Activated T-helper 9 cell treated with anti-CD3 and anti-CD28 coated beads, Interleukin-2, amount 50 U/mL, for 16 hours (primary cell): ENCODE results near the gene DNLZ.
A peak's percentile ranks its signal among the peaks of the same experiment; 100 is the strongest.
"Not testable (repeated sequence)": the region's sequence is repeated elsewhere in the genome, so short reads cannot be mapped to it uniquely, and the experiment has no call there.

Source experiments
- DNase-seq: peaks from one replicate; pipeline ENCODE4 v3.0.0-alpha.2; 2020; ENCODE audit warnings: low read depth

DNLZ gene

DNA sequence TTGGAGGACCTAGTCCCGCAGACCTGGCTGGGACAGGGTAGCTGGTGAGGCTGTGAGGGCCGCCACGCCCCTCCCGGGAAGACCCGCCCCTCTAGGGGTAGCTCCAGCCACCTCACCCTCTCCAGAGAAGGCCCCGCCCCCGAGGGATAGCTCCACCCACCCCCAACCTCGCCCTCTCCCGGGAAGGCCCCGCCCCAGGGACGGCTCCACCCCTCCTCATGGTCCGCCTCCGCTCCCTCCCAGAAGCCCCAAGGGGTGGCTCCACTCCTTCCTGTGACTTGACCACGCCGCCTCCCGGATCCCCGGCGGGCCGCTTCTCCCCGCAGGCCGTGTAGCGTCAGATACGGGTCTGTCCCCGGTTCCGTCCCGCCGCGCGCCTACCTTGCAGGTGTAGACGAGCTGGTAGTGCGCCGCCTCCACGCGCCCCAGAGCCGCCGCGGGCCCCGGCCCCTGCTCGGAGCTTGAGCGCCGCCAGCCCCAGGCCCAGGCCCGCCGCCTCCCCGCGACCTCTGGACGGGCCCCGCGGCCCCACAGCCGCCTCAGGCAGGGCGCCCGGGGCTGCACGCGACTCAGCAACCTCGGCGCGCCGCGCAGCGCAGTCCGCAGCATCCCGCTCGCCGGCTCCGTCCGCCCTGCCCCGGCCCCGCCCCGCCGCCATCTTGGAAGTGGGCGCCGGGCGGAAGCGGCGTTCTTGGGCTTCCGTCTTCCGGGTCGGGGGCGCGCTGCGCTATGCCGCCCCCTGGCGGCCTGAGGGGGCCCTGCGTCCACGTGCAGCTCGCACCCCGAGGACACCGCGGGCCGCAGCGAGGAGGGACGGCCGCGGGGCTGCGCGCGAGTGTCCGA is at the start of gene DNLZ:
TSS of gene DNLZ (minus strand) at position 639 of the 843 bp plus-strand sequence. CDS start at position 609, 30 bp downstream.
- peak; percentile 93 for DNase-seq

DNA sequence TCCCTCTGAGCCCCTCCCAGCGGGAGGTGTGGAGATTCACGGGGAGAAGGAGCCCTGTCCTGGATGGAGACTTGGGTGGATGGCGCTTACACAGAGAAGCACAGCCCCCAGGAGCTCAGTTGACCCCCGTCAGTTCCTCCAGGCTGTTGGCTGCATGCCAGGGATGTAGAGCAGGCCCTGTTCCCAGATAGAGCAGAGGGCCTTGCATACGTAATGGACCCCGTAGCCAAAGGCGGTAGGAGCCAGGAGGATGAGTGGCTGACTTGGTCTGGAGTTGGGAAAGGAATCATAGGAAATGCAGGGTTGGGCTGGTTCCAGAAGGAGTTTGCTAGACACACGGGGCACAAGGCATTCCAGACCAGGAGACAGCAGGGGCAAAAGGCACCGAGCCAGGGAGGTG is 49.4 kb upstream of the DNLZ start:
- DNase-seq = no peak

DNA sequence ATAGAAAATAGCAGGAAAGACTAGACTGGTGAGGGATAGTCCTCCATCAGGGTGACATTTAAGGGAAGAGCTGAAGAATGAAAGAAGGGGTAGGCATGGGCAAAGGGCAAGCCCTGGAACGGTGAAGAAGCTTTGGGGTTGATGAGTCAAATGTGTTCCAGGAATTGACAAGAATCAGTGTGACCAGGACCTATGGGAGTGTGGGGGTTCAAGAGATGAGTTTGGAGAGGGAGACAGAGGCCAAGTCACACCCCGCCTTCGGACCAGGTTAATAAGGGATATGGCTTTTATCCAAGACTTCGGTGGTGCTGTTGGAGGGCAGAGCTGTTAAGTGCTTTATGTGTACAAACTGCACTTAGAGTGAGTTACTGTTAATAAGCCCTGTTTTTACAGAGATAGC is 47.8 kb upstream of the DNLZ start:
- DNase-seq = no peak

DNA sequence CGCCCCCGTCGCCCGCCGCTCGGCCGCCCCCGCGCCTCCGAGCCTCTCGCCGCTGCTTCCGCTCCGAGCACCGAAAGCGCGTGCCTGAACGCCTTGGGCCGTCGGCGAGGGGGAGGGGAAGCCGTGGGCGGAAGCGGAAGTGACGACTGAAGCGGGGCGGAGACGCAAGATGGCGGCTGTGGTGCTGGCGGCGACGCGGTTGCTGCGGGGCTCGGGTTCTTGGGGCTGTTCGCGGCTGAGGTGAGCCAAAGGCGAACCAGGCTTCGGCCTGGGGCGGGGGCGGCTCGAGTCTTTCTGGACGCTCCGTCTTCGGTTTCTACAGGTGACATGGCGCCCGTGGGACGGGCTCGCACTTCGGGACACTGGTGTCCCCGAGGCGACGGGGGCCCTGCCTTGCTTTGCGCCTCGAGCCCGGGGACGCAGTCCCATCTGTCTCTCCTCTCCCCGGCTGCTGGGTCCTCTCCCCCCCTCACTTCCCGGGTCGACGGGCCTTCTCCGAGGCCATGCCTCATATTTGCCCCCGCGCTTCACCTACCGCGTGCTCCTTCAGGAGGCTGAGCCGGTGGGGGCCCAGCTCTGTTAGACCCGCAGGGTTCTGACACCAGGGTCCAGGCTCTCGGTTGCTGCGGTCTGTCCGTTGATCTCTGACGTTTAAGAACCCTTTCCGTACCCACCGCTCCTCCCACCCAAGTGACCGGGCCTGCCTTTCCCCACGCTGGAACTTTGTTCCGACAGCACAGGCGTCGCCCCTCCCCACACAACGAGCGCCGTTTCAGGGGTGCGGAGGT is 47.1 kb upstream of the DNLZ start, which contains the start of the genes ENTR1 and PMPCA:
TSS of gene ENTR1 (minus strand) at position 115 of the 788 bp plus-strand sequence. CDS start 217 bp downstream, outside the sequence.
TSS of gene PMPCA (plus strand) at position 159 of the 788 bp plus-strand sequence. CDS start at position 170, 11 bp downstream.
- DNase-seq = peak; percentile 95

DNA sequence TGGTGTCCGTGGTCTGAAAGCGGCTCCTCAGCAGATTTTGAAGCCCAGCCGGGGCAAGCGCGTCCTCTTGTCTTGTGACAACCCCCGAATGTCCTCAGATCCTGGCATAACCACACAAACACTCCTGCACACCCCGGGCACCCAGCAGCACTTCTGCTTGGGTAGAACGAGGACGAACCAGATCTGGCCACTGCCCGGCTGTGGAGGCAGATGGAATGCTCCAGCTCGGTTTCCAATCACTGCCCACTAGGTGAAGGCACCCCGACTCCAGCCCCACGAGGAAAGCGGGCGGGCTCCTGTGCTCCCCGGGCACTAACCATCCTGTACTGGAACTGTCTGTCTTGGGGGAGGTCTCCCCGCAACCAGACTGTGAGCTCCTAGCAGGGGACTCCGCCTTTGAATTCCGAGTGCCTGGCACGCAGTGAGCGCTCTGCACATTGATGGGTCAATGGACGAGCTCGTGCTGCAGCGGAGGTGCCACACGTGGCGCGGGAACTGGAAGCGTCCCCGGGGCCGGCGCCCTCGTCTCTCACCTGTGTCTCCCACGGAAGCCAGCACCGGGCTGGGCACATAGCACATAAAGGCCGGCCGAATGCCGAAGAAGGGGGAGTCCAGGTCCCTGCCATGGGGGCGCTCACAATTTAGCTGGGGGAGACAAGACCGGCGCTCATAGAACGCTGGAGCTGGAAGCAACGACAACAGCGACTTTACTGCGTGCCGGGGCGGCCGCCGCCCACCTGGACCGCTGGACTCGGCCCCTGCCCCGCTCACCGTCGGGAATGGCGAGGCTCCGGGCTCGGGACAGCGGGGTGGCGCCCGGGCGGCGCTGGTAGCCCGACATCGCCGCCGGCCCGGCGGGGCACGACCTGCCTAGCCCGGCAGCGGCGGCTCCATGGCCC is 46.3 kb upstream of the DNLZ start:
- peak; percentile 15 for DNase-seq

DNA sequence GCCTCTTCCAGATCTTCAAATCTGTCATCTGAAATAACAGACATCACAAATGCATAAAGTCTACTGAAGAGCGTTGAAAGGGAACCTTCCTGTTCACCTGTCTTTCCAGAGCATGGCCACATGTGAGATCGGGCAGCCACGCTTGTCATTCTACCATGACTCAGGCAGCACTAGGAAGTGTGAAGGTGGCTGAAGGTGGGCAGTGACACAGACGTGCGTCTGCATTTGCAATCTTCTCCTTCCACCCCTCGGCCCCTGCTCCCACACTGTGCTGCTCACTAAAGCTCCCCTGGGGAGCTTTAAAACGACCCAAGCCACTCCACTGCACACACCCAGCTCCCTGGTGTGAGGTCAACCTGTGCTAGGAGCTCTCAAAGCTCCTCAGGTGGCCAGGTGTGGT is 44.4 kb upstream of the DNLZ start:
- DNase-seq = no peak

DNA sequence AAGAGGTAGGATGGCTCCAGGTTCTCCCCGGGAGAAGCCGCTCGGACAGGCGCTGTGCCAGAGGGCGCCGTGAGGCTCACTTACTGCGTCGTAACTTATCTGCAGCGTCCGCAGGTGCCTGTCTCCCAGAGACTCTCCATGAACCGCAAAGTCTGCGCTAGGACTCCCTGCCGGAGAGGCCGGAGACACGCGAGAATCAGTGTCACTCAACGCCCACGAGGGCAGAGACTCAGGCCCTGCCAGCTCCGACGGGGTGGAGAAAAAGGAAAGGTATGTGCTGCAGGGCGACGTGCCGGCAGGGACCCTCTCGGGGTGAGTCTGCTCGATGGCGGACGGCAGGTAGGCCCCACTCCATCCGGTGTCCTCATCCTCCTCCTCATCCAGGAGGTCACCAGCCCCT is 43.5 kb upstream of the DNLZ start:
- DNase-seq = not testable (repeated sequence)

DNA sequence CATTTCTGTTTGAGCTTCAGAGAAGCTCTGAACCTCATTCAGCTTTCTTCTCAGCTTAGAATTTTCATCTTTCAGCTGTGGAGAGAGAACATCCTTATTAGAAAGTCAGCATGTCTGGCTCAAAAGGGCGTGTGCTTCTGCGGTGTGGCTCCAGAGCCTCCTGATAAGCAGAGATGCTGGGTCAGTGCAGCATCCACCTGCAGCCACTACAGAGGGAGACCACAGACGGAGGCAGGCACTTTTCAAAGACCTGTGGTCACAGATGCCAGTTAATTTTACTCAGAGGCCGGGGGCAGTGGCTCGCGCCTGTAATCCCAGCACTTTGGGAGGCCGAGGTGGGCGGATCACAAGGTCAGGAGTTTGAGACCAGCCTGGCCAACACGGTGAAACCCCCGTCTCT is 42.4 kb upstream of the DNLZ start:
- DNase-seq = not testable (repeated sequence)

DNA sequence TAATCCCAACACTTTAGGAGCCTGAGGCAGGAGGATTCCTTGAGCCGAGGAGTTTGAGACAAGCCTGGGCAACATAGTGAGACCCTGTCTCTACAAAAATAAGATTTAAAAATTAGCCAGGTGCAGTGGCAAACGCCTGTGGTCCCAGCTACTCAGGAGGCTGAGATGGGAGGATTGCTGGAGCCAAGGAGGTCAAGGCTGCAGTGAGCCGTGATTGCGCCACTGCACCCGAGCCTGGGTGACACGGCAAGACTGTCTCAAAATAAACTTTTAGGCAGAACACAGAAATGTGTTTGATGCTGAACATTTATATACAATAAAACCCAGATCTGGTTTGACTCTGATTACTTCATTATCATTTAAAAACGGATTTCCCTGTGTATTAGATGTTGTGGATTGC is 41.9 kb upstream of the DNLZ start:
- no peak for DNase-seq

DNA sequence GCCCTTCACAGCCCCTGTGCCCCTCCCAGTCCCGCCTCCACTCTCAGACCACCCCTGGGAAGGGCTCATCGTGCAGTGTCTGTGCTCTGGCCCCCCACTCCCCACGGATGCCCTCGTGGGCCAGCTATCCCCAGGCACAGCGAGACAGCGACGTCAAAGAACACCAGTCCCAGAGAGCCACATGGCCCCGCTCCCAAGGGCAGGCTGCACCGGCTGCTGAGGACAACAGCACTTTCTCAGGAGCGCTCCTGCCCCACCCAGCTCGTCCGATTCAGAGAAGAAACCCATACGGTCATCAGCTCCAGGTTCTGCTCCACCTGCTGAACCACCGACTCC is 41.2 kb upstream of the DNLZ start:
- DNase-seq = no peak

DNA sequence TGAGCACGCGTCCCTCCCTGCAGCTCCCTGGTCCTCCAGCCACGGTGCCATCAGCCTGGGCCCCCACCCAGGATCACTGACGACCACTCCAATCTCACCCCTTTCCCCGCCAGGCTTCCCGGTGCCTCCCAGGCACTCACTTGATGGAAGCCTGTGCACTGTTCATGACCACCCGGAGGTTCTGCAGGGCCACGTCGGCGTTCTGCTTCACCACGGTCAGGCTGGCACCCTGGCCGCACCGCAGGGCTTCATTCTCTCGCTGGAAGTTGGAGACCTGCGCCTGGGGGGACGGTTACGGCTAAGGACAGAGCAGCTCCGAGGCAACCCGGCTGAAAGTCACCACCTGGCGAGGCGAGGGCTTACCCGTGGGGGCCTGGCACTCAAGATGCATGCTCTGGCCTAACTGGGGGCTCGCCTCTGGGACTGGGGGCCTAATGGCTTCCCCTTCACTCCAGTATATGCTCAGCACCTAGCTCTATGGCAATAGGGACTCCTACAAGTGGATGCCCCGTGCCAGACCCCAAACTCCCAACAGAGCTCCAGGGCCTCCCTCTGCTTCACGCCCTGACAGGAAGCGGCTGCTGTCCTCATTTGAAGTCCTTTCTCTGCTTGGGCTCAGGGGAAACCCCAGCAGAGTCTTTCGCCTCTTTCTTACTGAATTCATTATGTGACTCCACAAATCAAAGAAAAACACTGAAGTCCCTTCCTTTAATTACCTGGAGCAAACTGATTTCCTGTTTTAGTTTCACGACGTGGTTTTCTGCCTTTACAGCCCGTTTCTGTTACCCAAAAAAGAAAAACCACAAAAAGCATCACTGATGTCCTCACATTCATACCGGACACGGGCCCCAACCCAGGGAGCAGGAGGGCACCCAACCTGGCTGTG is 40.6 kb upstream of the DNLZ start:
- peak; percentile 28 for DNase-seq

DNA sequence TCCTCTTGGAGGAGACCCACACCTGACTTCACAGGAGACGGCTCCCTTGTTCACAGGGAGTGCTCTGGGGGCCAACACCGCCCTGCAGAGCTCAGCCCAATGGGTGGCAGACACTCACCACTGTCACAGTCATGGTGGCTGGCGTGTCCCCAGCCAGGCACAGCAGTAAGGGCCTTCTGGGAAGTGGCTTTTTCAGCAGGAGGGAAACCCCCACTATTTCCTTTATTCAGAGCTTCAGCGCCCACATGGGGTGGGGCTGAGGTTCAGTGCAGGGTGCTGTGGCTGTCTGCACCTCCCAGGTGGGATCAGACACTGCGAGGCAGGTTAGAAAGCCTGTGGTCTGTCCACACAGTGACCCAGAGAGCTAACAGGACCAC is 40.0 kb upstream of the DNLZ start:
- DNase-seq = peak; percentile 61

DNA sequence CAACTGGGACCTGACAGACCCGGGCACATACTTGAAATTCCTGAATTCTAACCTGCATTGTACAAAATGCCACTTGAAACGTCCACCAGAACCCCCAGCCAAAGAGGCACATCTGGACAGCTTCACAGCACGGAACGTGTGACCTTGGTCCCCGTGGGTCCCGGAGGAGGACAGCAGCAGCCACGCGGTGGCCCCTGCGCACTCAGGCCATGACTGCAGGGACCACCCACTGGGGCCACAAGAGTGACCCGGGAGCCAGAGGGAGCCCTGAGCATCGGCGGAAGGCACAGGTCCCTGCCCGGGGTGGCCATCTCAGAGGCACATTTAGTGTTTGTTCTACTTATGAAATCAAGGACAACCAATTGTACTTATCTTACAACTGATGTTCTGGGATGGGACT is 38.5 kb upstream of the DNLZ start:
- no peak for DNase-seq

DNA sequence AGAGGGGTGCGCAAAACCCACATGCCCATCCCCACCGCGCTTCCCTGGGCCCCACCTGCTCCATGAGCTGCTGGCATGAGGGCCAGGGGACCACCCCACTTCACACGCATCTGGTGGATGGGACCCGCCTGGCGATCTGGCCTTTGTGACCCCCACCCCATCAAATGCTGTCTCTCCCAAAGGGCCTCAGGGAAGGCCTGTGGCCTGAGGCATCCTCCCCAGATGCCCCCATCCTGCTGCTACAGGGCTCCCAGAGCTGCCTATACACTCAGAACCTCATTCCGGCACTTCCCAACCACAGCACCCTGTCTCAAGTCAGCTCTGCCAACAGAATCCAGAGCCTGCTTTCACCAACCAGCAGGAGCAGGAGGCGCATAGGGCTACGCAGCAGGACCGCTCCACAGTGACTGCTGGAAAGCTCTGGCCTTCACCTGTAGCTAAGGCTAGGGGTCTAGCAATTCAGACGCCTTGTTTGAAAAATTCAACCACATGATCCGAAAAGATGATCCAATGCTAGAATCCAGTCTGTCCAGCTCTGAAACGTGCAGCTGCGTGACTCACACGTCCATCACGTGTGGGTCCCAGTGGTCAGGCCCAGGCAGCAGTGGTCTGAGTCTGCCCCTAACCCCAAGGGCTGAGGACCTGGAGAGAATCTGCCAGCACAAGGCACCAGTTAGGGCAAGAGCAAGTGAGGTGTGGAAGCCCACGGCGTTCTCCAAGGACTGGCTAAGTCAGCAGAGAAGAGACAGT is 37.8 kb upstream of the DNLZ start:
- no peak for DNase-seq

DNA sequence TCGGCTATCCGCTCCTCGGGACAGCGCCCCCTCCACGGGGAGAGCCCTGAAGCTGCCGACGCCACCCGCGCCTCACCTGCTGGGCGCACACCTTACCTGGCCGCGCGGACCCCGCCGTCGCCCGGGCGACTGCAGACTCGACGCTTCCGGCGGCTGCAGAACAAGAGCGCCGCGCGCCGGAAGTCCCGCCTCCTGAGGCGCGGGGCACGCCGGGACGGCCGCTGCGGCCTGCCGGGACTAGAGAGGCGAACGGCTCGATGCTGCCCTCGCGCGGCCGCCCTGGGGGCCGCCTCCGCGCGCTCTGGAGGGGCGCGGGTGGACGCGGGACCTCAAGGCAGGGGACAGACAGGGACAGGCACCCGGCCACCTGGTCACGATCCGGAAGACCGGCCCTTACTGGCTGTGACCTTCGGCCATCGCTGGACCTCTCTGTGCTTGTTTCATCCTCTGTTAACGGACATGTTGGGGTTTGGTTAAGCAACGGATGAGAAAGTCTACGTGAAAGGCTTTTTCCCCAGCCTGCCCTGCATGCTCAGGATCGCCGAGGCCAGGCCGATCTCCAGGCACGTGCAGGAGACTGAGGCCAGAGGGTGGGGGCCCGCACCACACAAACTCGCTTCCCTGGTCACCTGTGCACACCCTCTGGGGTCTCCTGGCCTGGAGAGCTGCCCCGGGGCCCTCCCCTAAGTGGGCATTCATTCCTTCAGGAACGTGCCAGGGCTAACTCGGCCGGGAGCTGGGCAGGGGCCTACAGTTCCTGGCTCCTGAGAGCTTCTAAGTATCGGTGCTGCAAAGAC is 36.7 kb upstream of the DNLZ start, which contains the start of gene SNAPC4:
TSS of gene SNAPC4 (minus strand) at position 133 of the 797 bp plus-strand sequence. CDS start 1,742 bp downstream, outside the sequence.
- peak; percentile 85 for DNase-seq

DNA sequence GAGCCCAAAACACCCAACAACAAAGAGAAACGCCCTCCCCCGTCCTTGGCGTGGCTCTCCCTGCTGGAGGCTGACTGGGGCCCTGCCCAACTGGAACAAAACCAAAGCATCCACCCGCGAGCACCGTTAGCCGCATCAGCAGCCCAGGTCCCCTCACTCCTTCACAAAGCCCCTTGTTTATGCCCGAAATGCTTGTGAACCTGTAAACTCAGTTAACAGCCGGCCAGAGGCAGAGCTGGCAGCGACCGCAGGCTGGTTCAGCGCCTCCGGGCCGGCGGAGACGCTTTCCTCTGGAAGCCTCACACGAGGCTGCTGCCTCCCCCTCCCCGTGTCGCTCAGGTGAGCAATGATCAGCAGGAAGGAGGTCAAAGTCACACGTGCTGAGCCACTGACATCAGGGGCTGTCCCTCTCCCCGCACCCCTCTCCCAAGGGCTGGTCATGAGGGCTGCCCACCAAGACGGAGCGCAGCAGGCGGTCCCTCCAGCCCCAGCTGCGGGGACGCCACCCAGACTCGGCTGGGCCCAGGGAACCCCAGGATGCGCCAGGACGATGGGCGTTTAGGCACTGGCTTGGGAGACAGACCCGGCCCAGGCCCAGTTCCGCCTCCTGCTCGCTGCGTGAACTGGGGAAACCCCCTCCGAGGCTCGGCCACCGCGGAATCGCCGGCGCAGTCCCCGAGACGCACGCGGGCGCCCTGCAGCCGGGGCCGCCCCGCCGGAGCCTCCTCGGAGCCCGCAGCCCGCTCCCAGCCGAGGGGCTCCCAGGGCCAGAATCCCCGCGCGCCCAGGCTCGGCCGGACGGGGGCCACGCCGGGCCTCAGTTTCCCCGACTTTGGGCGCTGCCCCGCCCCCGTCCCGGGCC is 35.9 kb upstream of the DNLZ start:
- DNase-seq = peak; percentile 30

DNA sequence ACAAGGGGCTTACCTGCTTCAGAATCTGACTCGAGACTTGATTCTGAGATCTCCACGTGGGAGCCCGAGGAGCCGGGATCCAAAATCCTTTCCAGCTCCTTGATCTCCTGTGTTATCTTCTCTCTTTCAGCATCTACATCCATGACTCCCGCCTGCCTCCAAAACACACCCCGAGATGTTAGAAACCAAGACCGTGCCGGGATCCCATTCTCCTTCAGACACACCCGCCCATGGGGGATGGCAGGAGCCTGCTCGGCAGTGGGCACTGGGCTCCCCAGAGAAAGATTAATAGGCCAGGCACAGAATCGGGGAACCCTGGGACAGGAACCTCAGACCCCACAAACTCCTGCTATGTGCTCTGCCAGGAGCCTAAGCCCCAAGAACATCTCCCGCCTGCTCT is 34.7 kb upstream of the DNLZ start:
- no peak for DNase-seq

DNA sequence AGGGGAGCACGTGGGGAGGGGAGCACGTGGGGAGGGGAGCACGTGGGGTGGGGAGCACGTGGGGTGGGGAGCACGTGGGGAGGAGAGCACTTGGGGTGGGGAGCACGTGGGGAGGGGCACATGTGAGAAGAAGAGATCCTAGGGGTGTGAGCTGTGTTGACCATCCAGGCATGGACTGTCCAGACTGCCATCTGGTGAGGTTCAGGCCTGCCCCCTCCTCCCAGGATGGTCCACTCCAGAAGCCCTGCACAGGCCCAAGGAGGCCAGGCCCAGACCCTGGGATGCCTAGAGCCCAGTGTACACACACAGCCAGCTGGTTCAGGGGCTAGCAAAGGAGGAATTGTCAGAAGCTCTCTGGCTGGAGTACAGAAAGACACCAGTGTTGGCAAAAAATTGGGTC is 34.1 kb upstream of the DNLZ start:
- DNase-seq = no peak

DNA sequence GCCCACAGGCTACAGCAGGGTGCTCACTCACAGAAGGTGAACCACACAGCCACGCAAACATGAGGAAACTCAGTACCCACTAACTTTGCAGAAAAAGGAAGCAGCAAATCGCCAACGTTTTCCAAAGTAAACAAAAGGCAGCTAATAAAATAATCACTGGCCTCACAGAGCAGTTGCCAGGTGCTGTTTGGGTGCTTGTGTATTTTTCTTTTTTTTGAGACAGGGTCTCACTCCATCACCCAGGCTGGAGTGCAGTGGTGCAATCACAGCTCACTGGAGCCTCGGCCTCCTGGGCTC is 32.6 kb upstream of the DNLZ start:
- no peak for DNase-seq
